HG02973 (cell line): Measurements from ENCODE around the gene NEB.
"Not testable (repeated sequence)": the region's sequence is repeated elsewhere in the genome, so short reads cannot be mapped to it uniquely, and the experiment has no call there.

Experiments used
- ATAC-seq: cut with Tn5 transposase; IDR thresholded peaks from one replicate; pipeline ENCODE4 v1.9.1; 2021; ENCODE audit warnings: moderate library complexity; ENCODE audit not compliant: unreplicated experiment

The NEB gene

GRCh38 chr2:151760139-151760650 is 25.9 kb upstream of the NEB start:
- no peak for ATAC-seq

- no peak for ATAC-seq
These were observed 24.5 kb upstream of the NEB start for GRCh38 chr2:151758744-151759143.

- no peak for ATAC-seq
These were observed 23.6 kb upstream of the NEB start for GRCh38 chr2:151757861-151758260.

GRCh38 chr2:151756820-151757219 is 22.5 kb upstream of the NEB start:
- ATAC-seq, result no peak

GRCh38 chr2:151754253-151754897 is 20.1 kb upstream of the NEB start:
- ATAC-seq, result no peak

GRCh38 chr2:151753540-151753939 is 19.3 kb upstream of the NEB start:
- no peak for ATAC-seq

GRCh38 chr2:151745261-151745660 is 11.0 kb upstream of the NEB start:
- not testable (repeated sequence) for ATAC-seq

GRCh38 chr2:151730262-151730975 is 3.9 kb downstream of the NEB start:
- peak; percentile 70 for ATAC-seq

GRCh38 chr2:151729837-151730236 is 4.4 kb downstream of the NEB start:
- peak; percentile 17 for ATAC-seq

- ATAC-seq, result no peak
These were observed 4.9 kb downstream of the NEB start for GRCh38 chr2:151729415-151729811.

- no peak for ATAC-seq
These were observed 5.4 kb downstream of the NEB start for GRCh38 chr2:151728804-151729414.

GRCh38 chr2:151727593-151728552 is 6.4 kb downstream of the NEB start:
- no peak for ATAC-seq

- ATAC-seq, result no peak
These were observed 13.1 kb downstream of the NEB start for GRCh38 chr2:151721161-151721560.

GRCh38 chr2:151720521-151720920 is 13.8 kb downstream of the NEB start:
- ATAC-seq, result no peak

- ATAC-seq, result no peak
These were observed 15.5 kb downstream of the NEB start for GRCh38 chr2:151718796-151719195.

- ATAC-seq, result no peak
These were observed 16.0 kb downstream of the NEB start for GRCh38 chr2:151718247-151718646.

GRCh38 chr2:151716721-151717120 is 17.6 kb downstream of the NEB start:
- ATAC-seq, result no peak

- no peak for ATAC-seq
These were observed 20.9 kb downstream of the NEB start for GRCh38 chr2:151713291-151713903.

- ATAC-seq, result no peak
These were observed 23.3 kb downstream of the NEB start for GRCh38 chr2:151711025-151711424.

- ATAC-seq, result no peak
These were observed 25.5 kb downstream of the NEB start for GRCh38 chr2:151708788-151709187.
